NCI-H187 (cell line): ENCODE results near the gene PKN3.
"Not testable (repeated sequence)": the region's sequence is repeated elsewhere in the genome, so short reads cannot be mapped to it uniquely, and the experiment has no call there.

Source experiments
- DNase-seq, 2 experiments: peaks; one replicate each; lab custom pipeline; 2025; lab: John Stamatoyannopoulos, UW

Gene PKN3

DNA sequence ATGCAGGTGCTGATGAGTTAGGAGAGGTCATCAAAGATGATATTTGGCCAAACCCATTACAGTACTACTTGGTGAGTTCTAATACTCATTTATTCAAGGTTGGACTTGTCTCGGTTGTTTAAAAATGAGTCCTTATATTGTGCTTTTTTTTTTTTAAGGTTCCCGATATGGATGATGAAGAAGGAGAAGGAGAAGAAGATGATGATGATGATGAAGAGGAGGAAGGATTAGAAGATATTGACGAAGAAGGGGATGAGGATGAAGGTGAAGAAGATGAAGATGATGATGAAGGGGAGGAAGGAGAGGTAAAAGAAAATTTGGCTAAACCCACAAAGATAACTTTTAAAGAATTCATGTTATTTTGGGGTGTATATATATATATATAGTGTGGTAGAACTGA lies 8.6 kb upstream of the PKN3 start:
- DNase-seq: not testable (repeated sequence)

DNA sequence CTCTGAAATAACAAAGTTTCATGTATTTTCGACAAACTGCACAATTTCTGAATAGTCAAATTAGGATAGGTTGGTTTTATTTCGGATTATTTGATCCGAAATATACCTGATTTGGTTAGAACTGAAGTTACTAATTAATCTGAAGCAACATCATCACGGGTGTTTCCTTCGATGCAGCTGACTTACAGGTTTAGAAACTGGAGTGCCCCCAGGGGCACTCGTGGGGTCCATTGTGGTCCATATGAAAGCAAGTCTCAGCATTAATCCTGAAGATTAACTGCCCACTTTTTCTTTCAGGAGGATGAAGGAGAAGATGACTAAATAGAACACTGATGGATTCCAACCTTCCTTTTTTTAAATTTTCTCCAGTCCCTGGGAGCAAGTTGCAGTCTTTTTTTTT lies 8.0 kb upstream of the PKN3 start:
- no peak for DNase-seq

DNA sequence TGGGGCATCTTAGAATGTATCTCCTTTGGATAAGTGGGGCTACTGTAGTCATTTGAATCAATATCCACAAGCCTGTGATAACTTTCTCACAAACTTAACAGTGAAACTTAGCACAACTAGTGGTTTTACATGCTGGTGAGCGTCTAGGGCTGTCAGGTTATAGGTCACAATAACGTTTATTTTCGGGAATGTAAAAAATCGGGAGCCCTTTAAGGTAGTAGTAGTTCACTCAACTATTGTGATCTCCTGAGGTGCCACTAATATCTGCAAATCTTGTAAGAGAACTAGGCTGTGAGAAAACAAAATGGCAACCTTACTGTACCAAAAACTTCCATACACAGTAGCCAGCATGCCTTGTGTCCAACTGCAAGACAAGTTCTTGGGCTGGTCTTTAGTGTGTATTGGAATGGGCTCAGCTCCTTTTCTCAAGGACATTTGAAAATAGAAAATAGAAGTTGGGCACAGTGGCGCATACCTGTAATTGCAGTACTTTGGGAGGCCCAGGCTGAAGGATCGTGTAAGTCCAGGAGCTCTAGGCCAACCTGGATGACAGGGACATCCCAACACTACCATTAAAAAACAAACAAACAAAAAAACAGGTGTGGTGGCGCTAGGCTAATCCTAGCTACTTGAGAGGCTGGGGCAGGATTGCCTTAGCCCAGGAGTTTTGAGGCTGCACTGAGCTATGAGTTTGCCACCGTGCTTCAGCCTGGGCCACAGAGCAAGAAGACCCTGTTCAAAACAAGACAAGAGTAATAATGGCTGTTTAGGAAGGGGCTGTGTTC lies 5.2 kb upstream of the PKN3 start:
- DNase-seq: no peak

DNA sequence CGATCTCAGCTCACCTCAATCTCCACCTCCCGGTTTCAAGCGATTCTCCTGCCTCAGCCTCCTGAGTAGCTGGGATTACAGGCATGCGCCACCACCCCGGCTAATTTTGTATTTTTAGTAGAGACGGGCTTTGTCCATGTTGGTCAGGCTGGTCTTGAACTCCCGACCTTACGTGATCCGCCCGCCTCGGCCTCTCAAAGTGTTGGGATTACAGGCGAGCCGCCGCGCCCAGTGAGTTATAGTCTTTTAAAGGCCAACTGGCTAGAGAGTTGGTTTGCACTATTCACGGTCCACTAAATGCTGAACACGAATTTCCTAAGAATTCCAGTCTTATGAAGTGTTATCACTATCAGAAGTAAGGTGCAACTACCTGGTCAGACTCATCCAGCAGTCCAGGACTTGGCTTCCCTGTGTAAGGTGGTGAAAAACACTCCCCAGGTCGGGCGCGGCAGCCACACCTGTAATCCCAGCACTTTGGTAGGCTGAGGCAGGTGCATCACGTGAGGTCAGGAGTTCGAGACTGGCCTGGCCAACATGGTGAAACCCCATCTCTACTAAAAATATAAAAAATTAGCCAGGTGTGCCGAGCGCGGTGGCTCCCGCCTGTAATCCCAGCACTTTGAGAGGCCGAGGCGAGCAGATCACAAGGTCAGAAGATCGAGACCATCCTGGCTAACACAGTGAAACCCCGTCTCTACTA lies 3.1 kb upstream of the PKN3 start:
- DNase-seq: not testable (repeated sequence)

DNA sequence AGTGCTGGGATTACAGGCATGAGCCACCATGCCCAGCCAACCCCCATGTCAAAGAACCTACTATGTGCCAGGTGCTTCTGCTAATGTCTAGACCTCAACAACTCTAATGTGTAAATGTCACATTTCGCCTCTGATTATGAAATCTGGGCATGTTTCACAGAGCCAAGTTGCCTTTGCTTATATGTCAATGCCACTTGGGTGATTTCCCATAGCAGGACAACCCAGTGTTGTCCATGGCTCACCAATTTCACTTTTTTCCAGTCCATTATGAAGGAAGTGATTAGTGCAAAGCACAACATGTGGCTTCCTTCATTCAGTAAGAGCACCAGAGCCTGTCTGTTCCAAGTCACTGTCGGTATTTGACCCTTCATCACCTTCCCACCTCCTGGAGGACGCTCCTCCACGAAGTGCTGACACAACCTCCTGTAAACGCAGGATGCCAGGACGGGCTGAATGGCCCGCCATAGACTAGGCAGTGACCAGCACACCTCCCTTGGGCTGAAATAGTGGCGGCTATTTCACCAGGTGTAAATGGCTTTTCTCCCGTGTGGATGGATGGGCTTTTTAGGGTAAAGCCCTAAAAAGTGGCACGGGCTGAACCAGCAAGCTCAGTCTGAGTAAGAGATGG lies 962 bp upstream of the PKN3 start:
- DNase-seq: no peak

DNA sequence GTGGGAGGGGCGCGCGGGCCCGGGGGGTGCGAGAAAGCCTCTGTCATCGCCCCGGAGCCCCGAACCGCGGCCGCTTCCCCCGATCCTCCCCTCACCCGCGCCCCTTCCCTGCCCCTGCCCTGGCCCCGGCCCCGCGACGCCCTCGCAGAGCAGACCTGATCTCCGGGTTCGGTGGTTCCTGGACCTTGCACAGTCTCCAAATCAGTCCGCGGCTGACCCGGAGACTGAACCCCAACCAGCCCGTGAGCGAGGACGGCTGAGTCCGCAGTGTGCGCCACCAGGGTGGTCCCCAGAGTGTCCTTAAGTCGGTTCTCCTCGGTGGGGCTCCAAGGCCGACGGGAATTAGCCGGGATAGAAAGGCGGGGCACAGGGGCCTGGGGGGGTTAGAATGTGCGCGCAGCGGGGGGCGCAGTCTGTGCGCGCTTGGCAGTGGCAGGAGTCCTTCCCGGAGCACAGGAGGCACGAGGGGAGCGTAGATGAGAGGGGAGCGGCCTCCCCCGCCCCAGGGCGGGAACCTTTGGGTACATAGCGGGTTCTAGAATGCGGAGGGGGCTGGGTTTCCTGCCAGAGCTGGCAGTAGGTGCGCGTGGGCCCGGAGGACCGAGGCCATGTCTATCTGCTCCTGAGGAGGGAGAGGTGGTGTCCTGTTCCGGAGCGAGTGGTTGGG lies 779 bp downstream of the PKN3 start:
- DNase-seq: no peak

DNA sequence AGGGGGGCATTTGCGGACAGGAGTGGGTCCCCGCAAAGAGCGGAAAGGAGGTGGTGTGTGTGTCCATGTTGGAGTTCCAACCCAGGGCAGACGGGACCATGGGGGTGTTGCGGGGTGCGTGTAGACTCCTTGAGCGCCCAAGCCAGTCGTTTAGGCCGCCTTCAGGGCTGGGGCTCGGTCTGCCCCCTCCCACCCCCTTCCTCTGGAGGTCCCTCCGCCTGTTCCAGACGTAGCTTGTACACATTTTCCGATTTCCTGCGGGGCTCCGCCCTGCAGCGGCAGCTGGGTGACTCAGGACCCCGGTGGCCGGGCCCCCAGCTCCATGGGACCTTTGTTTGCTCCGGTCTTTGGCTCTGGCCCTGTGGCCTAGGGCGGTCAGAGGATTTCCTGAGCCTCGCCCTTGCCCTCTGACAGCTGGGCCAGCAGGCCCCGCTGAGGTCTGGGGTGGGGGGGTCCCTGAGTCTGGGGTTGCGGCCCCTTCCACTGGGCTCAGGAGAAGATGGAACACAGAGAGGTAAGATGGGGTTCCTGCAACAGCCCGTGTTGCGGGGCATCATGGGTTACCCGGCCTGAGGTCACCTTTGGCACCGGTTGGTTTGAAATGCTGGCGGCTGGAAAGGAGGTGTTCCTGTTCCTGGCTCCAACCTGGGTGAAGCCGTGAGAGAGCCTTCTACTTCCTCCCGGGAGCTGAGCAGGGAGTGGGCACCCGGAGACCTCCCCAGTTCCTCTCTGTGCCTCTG lies 1.5 kb downstream of the PKN3 start:
- DNase-seq: no peak

DNA sequence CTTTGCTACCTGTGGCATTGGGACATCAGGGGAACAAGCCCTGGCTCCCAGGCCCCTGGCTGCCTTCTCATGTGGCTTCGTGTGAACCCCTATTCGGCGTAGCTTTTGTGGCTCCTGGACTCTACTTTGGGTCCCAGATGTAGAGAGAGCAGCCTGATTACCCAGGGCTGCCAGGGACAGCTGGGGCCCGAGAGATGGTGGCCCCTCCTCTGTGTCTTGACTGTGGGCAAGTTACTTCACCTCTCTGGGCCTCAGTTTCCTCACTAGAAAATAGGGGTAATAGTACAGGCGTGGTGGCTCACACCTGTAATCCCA lies 2.0 kb downstream of the PKN3 start:
- DNase-seq: no peak

DNA sequence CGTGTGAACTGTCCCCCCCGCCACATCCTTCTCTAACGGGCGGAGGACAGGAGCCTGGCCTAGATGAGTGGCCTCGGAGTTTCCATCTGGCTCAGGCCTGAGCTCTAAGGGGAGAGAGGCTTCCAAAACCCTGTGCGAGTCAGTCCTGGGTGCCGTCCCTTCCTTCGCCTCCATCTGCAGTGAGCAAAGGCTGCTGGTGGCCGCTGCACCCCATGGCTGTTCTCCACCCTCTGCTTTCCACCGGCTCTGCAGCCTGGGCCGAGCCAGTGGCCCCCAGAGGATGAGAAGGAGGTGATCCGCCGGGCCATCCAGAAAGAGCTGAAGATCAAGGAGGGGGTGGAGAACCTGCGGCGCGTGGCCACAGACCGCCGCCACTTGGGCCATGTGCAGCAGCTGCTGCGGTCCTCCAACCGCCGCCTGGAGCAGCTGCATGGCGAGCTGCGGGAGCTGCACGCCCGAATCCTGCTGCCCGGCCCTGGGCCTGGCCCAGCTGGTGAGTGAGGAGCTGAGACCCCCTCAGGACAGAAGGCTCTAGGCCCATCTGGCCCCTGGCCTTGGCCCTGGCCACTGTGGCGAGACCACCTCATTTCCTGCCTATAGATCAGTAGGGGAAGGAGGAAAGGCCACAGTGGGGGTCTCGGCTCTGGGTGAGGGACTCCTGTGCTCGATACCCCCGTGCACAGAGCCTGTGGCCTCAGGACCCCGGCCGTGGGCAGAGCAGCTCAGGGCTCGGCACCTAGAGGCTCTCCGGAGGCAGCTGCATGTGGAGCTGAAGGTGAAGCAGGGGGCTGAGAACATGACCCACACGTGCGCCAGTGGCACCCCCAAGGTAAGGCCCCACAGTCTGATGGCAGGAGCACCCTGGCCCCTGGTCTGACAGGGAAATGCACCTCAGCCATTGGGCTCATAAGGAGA lies 3.0 kb downstream of the PKN3 start:
- DNase-seq: no peak

DNA sequence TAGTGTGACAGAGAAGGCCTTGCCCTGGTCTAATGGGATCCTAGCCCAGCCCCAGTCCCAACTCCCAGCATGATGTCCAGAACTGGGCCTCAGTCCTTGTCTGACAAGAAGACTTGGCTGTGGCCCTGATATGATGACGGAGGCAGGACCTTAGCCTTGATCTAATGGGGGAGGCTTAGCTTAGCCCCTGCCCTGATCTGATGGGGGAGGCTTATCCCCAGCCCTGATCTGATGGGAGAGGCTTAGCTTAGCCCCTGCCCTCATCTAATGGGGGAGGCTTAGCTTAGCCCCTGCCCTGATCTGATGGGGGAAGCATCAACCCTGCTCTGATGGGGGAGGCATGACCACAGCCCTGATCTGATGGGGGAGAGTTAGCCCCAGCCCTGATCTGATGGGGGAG lies 3.7 kb downstream of the PKN3 start:
- no peak for DNase-seq

DNA sequence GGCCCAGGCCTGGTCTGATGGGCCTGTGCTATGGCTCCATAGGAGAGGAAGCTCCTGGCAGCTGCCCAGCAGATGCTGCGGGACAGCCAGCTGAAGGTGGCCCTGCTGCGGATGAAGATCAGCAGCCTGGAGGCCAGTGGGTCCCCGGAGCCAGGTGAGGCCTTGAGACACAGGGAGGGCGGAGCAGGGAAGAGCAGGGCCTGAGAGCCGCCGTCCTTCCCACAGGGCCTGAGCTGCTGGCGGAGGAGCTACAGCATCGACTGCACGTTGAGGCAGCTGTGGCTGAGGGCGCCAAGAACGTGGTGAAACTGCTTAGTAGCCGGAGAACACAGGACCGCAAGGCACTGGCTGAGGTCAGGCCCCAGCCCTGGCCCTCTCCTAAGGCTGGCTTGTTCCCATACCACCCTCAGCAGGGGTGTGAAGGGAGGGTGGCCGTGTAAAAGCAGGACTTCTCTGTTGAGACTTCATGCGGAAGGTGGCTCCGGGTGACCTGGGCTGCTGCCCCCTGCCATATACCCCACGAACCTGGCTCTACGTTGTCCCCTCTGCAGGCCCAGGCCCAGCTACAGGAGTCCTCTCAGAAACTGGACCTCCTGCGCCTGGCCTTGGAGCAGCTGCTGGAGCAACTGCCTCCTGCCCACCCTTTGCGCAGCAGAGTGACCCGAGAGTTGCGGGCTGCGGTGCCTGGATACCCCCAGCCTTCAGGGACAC lies 4.5 kb downstream of the PKN3 start:
- DNase-seq: no peak

DNA sequence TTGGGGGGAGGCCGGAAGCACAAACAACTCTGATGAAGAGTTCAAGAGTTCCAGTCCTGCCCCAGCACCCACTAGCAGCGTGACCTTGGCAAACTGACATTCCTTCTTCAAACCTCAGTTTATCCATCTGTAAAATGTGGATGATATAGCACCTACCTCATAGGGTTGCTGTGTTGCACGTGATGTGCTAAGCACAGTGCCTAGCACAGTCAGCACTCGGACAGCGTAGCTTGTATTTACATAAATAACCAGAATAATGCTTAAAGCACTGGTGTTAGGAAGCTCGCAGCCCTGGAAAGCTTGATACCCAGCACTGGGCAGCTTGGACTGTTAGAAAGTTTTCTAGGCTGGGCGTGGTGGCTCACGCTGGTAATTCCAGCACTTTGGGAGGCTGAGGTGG lies 5.1 kb downstream of the PKN3 start:
- DNase-seq: no peak

DNA sequence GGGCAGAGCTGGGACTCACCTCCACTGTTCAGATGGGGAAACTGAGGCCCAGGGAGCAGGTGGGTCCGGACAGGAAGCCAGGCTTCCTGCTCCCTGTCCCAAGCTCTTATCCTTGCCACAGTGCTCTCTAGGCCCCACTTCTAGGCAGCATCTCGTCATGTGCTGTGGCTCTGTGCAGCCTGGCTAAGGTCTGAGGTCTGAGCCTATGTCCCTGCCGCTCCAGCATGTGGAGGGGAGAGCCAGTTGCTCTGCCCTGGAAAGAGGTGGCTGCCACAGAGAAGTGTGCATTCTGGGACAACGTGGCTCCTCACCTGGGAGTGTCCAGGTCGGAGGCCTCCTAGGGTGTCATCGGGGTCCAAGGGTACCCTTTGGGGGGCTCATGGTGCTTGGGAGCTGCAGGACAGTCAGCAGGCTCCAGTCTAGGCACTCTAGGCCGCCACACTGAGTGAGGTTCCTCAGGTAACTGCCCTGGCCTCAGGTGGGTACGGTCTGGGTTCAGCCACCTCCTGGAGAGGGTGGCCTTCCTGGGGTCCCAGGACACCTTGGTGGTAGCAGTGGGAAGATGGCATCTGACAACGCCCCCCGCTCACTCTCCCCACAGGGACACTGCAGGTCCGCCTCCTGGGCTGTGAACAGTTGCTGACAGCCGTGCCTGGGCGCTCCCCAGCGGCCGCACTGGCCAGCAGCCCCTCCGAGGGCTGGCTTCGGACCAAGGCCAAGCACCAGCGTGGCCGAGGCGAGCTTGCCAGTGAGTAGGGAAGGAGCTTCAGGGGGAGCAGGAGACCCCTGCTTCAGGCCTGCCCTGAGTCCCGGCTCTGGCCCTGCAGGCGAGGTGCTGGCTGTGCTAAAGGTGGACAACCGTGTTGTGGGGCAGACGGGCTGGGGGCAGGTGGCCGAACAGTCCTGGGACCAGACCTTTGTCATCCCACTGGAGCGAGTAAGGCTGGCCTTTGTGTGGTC lies 10.4 kb downstream of the PKN3 start:
- DNase-seq: no peak

DNA sequence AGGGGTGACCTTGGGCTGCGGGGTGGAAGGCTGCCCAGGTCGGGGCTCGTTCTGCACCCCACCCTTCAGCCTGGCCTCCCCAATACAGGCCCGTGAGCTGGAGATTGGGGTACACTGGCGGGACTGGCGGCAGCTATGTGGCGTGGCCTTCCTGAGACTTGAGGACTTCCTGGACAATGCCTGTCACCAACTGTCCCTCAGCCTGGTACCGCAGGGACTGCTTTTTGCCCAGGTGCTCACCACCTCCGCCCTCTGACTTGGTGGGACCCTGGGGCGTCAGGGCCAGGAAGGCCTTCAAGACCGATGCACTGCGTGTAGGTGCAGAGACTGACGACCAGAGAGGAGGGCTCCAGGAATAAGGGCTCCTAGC lies 11.1 kb downstream of the PKN3 start:
- DNase-seq: no peak

DNA sequence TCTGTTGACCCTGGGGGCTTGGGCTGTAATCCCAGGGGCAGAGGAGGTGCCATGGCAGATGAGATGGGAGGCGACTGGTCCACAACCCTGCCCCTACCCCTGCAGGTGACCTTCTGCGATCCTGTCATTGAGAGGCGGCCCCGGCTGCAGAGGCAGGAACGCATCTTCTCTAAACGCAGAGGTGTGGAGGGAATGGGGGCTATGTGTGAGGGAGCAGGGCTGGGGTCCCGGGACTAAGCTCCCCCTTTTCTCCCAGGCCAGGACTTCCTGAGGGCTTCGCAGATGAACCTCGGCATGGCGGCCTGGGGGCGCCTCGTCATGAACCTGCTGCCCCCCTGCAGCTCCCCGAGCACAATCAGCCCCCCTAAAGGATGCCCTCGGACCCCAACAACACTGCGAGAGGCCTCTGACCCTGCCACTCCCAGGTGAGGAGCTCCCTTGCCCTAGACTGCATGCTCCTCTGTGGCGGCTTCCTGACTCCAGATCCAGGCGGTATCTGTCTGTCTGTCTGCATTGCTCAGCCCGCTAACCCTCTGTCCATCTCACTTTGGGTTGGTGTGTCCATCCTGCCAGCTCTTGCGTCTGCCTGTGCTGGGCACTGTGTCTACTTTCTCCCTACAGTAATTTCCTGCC lies 11.8 kb downstream of the PKN3 start:
- no peak for DNase-seq

DNA sequence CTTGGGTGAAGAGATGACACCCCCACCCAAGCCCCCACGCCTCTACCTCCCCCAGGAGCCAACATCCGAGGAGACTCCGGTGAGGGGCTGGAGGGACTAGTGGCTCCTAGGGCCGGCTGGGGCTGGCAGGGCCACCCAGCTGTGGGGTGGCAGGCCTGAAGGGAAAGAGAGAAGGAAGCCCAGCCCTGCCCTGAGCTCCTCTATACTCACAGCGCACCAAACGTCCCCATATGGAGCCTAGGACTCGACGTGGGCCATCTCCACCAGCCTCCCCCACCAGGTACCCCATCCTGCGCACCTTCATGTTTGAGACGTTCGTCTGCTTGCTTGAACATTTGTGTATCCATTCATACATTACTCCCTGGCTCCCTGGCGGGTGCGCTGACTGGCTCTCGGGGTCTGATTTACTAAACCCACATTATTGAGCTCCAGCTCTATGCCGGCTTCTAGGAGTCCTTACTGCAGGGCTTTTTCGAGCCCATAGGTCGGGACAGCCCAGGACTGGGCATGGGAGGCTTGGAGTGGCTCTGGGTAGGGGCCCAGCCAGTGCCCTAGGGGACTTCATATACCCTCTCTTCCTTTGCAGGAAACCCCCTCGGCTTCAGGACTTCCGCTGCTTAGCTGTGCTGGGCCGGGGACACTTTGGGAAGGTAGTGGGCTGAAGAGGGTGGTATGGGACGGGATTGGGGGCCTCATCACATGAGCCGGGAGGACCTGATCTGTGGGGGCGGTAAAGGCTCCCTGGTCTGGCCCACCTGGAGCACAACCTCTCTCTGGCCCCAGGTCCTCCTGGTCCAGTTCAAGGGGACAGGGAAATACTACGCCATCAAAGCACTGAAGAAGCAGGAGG lies 12.5 kb downstream of the PKN3 start:
- no peak for DNase-seq

DNA sequence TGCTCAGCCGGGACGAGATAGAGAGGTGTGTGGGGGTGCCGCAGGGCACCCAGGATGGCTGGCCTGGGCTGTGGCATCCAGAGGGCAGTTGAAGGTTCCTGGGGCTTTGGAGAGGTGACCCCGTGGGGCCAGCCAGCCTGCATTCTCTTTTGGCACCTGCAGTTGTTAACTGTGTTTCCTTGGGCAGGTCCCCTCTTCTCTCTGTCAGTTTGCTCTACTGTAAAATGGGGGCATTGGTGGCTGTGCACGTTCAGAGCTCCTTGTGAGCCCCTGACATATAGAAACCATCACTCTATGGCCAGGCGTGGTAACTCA lies 13.1 kb downstream of the PKN3 start:
- no peak for DNase-seq
